ENCODE results near the gene RIC8B. TPM values are rescaled to one million over a fixed set of nuclear protein-coding genes. Genes with fewer than 3 reads are reported as not detected.
"Not testable (repeated sequence)": the region's sequence is repeated elsewhere in the genome, so short reads cannot be mapped to it uniquely, and the experiment has no call there.

The RIC8B gene
- total RNA-seq, 2 donors from 2014 or later: 14.9 to 19.0 TPM

GRCh38 chr12:106919910-106920544, 145.5 kb downstream of the RIC8B start:
- no peaks in the 10 kb centered on the region for H3K4me1 ChIP-seq
- peak; percentile 74 to 85 for TF ChIP-seq CTCF (IDR thresholded peaks at IDR 0.05)
- H3K27me3 ChIP-seq: no peaks in the 10 kb centered on the region

GRCh38 chr12:106921976-106922375, 147.5 kb downstream of the RIC8B start:
- H3K36me3 ChIP-seq; H3K27me3 ChIP-seq; H3K4me3 ChIP-seq; DNase-seq (ENCODE audit: low spot score); H3K9me3 ChIP-seq; H3K4me1 ChIP-seq; H3K27ac ChIP-seq: not testable (repeated sequence)

More at GRCh38 chr12:106919910-106920544, 145.5 kb downstream of the RIC8B start:
- Histone ChIP-seq H3K9me3 (no peaks in the 10 kb centered on the region), H3K4me3 (no peak overlapping the region), H3K27ac (no peak overlapping the region), H3K36me3 (no peaks in the 10 kb centered on the region)
- DNase-seq (ENCODE audit: low spot score): no peak

GRCh38 chr12:106923594-106923993, 149.1 kb downstream of the RIC8B start:
- H3K27me3 ChIP-seq; H3K4me3 ChIP-seq; DNase-seq (ENCODE audit: low spot score); H3K4me1 ChIP-seq; H3K9me3 ChIP-seq; H3K27ac ChIP-seq; H3K36me3 ChIP-seq: not testable (repeated sequence)

DNA sequence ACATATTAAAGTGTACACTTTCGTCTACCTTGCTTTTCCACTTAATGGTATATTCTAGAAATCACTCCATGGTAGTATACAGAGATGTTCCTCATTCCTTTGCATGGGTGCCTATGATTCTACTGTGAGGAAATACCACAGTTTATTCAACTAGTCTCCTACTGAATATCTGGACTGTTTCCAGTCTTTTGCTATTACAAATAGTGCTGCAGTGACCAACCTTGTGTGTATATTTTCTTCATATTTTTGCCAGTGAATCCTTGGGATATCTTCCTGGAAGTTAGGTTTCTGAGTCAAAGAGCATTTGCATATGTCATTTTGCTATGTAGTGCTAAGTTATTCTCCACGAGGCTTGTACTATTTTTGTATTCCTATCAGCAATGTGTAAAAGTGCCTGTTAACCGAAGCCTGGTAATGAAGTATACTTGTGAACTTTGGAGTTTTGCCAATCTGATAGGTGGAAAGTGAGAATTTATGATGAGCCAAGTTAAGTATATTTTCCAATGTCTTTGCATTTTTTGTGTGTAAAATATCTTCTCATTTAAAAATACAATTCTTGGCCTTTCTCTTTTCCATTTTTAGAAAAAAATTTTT, 149.9 kb downstream of the RIC8B start:
- H3K4me1 ChIP-seq: no peaks in the 10 kb centered on the region
- H3K27me3 ChIP-seq: no peaks in the 10 kb centered on the region

DNA sequence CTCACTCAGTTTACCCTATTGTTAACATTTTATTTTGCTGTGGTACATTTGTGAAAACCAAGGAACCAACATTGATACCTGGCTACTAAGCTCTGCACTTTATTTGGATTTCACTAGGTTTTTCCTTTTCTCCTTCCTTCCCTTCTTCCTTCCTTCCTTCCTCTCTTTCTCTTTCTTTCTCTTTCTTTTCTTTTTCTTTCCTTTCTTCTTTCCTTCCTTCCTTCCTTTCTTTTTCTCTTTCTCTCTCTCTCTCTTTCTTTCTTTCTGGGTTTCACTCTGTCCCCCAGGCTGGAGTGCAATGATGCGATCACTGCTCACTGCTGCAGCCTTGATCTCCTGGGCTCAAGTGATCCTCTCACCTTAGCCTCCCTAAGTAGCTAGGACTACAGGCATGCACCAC, 152.2 kb downstream of the RIC8B start:
- no peak for DNase-seq (ENCODE audit: low spot score)
- H3K27me3 ChIP-seq: no peaks in the 10 kb centered on the region
- no peak overlapping the region for H3K27ac ChIP-seq
- no peak for TF ChIP-seq CTCF (IDR thresholded peaks at IDR 0.05)
- no peaks in the 10 kb centered on the region for H3K36me3 ChIP-seq
- H3K4me3 ChIP-seq: no peak overlapping the region
- H3K4me1 ChIP-seq: no peaks in the 10 kb centered on the region
- no peaks in the 10 kb centered on the region for H3K9me3 ChIP-seq

More for the DNA sequence above, 149.9 kb downstream of the RIC8B start:
- no peak for DNase-seq (ENCODE audit: low spot score)
- Histone ChIP-seq H3K4me3 (no peak overlapping the region), H3K9me3 (no peaks in the 10 kb centered on the region), H3K36me3 (no peaks in the 10 kb centered on the region), H3K27ac (peak overlapping the region in 1 of 2 donors; percentile 30)
- no peak for TF ChIP-seq CTCF (IDR thresholded peaks at IDR 0.05)

- TF ChIP-seq CTCF (IDR thresholded peaks at IDR 0.05): no peak
- no peaks in the 10 kb centered on the region for H3K36me3 ChIP-seq
- no peaks in the 10 kb centered on the region for H3K27me3 ChIP-seq
- H3K9me3 ChIP-seq: no peaks in the 10 kb centered on the region
- H3K27ac ChIP-seq: no peak overlapping the region
- no peak for DNase-seq (ENCODE audit: low spot score)
- no peak overlapping the region for H3K4me3 ChIP-seq
- no peaks in the 10 kb centered on the region for H3K4me1 ChIP-seq
These were observed 159.8 kb downstream of the RIC8B start for GRCh38 chr12:106934277-106934676.

Other genes with a start within 250 kb of the RIC8B start
- not detected for gene RFX4, start 191.7 kb upstream of the RIC8B start, total RNA-seq
- gene TMEM263, start 181.2 kb downstream of the RIC8B start, total RNA-seq: 10 to 100 TPM; 46.4 to 59.7 TPM
- 10 to 100 TPM; 18.2 to 26.8 TPM for gene MTERF2, start 212.5 kb downstream of the RIC8B start, total RNA-seq

Measured in right atrium auricular region (tissue), 2 donors.